Mucosa of gallbladder (tissue), 1 donor: ENCODE measurements around the gene MGAT5. TPM values are rescaled to one million over a fixed set of nuclear protein-coding genes. Genes with fewer than 3 reads are reported as not detected.

Experiments
- DNase-seq: peaks from one replicate; pipeline ENCODE4 v3.0.0-alpha.2; 2020; ENCODE audit warnings: low spot score
- total RNA-seq: library from RNA; stranded (reverse); gene quantifications from one replicate; pipeline ENCODE4 v1.2.1, GENCODE V29; 2021
- donor health status: DM: no; HTN: no; CAD: no.

Gene MGAT5
- total RNA-seq, 1 donor from 2014 or later, result 152 TPM

- DNase-seq, result no peak
Observed at GRCh38 chr2:134398300-134398699, 144.4 kb downstream of the MGAT5 start.

DNA sequence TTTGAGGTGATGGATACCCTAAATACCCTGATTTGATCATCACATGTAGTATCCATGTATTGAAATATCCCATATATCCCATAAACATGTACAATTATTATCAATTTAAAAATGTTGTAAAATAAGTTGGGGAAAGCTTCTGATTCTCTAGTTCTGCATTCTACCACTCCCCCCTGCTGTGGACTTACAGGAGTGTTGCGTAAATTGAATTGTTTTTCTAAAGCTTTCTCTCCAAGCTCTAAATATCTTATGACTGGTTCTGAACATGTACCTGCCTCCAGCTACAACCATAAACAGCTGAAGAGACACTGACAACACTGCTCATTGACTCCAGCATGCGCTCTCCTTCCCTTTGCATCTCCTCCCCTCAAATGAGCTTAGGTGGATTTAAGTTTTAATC lies 145.2 kb downstream of the MGAT5 start:
- no peak for DNase-seq

DNA sequence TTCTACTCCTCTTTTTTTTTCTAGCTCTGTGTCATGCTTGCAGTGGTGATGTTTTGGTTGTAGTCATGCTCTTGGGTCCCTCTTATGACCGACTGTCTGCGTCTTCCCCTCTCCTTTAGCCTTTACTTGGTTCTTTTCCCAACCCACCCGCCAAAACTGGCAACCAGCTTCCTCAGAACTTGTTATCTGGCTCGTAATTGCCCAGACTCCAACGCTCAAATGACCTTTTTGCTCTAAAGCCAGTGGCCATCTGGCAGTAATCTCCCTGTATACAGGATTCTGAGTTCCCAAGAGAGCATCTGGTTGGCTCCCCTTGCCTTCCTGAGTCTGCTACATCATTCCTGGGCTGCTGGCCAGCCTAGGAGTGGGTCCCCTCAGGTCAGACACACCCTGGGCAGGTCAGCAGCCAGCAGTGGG lies 147.2 kb downstream of the MGAT5 start:
- DNase-seq, result no peak

DNA sequence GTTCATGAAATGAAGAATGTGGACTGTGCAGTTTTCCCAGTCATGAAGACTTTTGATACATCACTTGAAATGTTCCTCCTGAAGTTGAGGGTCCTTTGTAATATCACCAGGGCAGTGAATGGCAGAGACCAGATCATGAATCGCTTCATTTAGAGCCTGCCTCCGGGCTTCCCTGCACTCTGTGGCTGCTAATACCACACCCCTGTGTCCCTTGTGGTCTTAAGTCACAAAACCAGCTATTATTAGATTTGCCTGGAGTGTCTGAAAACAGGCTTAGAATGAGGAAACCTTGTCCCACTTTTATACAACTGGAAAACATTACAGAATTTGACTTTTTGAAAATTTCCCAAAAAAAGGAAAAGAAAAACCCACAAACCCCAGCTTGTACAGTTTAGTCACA lies 147.9 kb downstream of the MGAT5 start:
- DNase-seq, result no peak

GRCh38 chr2:134402410-134402809 lies 148.5 kb downstream of the MGAT5 start:
- DNase-seq, result no peak

GRCh38 chr2:134405611-134406081 lies 151.8 kb downstream of the MGAT5 start:
- no peak for DNase-seq

GRCh38 chr2:134406311-134406710 lies 152.4 kb downstream of the MGAT5 start:
- peak; percentile 63 for DNase-seq

- no peak for DNase-seq
Observed at GRCh38 chr2:134406736-134407135, 152.9 kb downstream of the MGAT5 start.

DNA sequence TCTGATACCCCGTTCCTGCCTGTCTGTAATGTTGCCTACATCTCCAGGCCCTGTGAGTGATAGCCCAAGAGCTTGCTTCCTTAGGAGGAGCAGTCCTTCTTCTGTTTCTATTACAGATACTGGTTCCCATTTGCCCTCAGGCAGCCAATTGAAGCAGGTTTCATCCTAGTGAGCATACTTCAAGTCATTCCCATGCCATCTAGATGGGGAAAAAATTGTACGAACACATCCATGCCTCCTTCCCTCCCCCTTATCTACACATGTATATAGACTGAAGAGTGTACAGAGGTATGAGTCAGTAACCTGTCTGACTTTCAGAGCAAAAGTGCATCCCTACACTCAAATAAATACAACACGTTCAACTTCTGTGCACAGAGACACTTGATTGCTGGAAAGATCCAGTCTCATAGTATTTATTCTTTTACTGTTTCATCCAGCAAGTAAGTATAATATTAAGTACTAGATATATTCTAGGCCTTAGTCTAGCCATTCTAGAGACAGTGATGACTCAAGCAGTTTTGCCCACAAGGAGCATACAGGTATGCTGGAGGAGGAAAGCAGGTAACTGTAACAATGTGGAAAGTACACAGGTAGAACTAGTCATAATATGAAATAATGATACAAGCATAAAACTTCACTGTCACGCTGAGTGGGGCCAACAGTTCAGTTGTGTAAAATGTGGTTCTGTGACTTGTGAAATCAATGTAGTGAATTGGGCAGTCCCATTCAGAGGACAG lies 153.4 kb downstream of the MGAT5 start:
- DNase-seq, result no peak

GRCh38 chr2:134408386-134408785 lies 154.5 kb downstream of the MGAT5 start:
- no peak for DNase-seq

GRCh38 chr2:134408791-134409190 lies 154.9 kb downstream of the MGAT5 start:
- DNase-seq, result no peak

DNA sequence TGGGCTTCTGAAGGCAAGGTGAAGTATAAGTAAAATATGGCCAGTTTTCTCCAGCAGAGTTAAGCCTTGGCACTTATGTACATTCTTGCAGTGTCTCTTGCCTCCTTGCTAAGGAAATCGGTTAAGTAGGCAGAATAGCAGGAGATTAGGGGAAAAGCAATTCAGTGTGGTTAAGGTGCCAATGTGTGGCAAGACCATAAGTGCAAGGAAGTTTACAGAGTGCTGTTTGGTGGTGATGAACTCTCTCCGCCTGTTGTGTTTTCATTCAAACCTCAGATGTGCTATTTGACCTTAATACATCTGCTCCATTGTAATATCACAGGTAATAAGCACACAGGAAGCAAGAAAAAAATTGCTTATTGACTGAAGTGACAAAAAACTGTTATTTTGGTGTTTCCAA lies 156.1 kb downstream of the MGAT5 start:
- DNase-seq, result no peak

DNA sequence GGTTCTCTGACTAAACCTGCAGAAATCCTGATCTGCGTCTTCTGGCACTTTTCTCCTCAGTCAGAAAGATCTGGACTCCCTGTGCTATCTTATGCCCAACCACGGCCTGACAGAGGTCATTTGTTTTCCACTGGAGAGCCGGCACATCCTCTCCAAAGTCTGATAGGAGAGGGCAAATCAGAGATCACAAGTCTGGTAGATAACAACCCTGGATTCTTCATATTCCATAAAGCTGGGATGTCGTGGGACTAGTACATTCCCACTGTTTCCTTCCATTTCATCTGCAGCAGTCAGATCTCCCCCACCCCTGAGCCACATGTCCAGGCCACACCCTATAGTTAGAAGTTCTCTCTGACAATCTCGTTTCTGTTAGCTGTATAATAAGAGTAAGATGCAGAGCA lies 157.0 kb downstream of the MGAT5 start:
- no peak for DNase-seq

DNA sequence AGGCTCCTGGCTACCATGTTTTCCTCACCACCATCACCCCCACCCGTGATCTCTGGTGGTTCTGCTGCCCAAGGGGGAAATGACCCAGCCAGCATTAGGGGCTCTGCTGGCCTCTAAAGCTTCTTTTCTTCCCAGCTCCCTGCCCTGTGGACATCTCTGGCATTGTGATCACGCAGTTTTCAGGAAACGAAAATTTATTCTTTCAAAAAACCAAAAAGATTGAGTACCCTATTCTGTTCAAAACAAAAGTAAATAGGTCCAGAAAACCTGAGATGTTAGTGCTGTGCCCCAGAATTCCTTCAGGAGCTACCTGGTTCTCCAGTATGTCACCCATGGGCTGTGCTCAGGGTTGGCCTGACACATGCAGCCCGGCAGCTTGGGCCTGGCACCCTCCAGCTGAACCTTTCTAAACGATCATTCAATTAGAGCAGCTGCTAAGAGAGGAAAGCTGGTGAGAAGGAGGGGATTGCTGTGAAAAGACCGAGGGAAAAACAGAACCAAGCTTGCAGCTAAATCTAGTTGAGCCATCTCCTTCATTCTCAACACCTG lies 157.5 kb downstream of the MGAT5 start:
- no peak for DNase-seq

DNA sequence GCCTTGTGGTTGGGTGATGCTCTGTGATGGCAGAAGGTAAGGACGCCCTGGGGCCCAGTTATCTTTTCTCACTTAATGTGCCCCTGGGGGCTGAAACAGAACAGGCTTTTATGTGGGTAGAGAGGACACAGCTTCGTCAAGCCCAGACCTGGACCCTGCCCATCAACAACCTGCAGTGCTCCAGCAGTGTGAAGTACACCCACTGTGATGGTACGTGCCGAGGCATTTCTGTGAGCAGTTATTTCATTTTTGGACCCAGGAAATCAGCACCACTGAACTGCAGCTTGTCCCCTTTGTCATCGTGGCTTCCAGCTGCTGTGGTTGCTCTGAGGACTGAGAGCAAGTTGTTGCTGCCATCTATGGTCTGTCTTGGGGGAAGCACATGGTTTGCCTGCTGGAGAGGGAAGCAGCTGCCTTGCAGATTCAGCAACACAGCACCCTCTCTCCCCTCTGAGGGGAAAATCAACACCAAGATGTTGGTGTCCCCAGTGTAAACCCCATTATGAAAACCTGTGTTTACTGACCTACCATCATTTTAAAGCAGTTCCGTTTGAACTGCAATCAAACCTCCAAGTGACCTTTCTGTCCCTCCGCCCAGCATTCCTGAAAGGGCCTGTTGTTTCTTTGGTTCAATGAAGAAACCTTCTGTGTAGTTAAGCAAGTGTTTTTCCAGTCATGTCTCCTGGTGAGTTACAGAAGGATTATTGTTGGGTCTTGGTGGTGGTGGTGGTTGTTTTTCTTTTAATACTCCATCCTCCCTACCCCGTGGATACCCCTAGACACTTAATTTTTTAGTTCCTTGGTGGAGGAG lies 158.2 kb downstream of the MGAT5 start:
- DNase-seq, result peak; percentile 73

DNA sequence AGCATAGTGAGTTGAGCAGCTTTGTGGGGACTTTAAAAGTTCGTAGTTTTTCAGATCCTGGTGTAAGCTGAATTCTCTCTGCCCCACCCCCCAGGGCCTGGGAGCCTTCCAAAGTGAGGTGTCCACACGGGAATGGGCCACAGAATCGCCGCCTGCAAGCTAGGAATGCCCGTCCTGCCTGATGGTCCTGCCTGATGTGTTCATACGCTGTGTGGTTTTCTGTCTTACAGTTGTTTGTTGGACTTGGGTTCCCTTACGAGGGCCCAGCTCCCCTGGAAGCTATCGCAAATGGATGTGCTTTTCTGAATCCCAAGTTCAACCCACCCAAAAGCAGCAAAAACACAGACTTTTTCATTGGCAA lies 158.7 kb downstream of the MGAT5 start:
- DNase-seq, result no peak

GRCh38 chr2:134413430-134413829 lies 159.6 kb downstream of the MGAT5 start:
- DNase-seq, result no peak

DNA sequence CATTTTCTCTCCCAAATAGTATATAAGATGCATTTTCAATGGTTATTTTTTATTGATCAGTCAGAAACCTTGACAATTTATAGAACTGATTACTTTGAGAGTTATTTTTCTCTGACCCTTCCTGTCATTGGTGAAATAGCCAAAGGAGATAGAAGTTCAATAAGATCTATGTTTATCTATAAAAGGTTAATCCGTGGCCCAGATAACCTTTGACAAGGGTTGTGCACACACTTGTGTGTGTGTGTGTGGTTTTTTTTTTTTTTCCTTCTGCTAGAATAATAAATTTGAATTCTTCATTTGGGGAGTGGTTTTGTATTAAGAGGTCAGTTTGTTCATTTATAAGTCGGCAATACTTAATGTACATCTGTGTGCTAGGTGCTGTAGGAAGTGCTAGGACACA lies 160.0 kb downstream of the MGAT5 start:
- no peak for DNase-seq

- no peak for DNase-seq
Observed at GRCh38 chr2:134416018-134416417, 162.1 kb downstream of the MGAT5 start.

- no peak for DNase-seq
Observed at GRCh38 chr2:134416637-134417036, 162.8 kb downstream of the MGAT5 start.

GRCh38 chr2:134417968-134418582 lies 164.2 kb downstream of the MGAT5 start:
- DNase-seq, result no peak

DNA sequence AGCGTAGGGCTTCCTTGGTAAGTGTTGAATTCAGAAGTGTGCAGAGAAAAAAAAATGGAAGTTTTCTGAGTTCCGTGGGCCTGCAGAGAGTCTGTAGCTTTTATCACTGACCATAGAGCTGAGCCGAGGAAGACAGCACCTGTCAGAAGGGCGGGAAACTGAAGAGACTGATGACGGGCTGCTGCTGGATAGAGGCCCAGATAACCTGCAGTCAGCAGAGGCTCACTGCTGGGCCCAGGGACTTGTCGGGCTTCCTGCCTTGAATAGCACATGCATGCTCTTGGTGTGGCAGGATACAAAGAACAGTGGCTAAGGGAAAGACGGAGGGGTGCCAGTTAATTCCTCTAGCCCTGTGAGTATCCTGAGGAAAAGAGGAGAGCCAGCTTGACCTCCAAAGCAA lies 166.4 kb downstream of the MGAT5 start:
- DNase-seq, result no peak
